ENCODE data around the gene CFAP74.
"Not testable (repeated sequence)": the region's sequence is repeated elsewhere in the genome, so short reads cannot be mapped to it uniquely, and the experiment has no call there.

The CFAP74 gene

GRCh38 chr1:1986451-1987141 is 17.0 kb downstream of the CFAP74 start:
- no peak for DNase-seq

- no peak for DNase-seq
These were observed 18.1 kb downstream of the CFAP74 start for GRCh38 chr1:1985375-1986050.

DNA sequence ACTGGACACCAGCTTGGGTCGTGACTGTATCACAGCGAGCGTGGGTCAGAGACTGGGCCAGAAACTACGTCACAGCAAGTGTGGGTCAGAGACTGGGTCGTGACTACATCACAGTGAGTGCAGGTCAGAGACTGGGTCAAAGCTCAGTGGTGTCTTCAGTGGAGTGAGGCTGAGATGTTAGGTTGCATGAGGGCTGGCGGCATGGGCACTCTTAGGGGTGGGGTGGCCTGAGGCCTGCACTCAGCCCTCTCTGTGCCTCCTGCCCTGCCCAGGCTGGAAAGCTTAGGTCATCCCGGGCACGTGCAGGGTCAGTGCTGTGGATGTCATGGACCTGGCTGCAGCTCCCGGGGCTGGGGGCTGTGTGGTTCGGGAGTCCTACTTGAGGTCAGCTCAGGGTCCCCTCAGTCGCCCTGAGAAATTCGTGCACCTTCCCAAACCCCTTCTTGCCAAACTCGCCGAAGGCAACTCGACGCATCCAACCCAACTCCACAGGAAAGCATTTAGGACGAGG is 19.0 kb downstream of the CFAP74 start:
- DNase-seq: no peak

- DNase-seq: no peak
These were observed 21.0 kb downstream of the CFAP74 start for GRCh38 chr1:1982379-1983232.

DNA sequence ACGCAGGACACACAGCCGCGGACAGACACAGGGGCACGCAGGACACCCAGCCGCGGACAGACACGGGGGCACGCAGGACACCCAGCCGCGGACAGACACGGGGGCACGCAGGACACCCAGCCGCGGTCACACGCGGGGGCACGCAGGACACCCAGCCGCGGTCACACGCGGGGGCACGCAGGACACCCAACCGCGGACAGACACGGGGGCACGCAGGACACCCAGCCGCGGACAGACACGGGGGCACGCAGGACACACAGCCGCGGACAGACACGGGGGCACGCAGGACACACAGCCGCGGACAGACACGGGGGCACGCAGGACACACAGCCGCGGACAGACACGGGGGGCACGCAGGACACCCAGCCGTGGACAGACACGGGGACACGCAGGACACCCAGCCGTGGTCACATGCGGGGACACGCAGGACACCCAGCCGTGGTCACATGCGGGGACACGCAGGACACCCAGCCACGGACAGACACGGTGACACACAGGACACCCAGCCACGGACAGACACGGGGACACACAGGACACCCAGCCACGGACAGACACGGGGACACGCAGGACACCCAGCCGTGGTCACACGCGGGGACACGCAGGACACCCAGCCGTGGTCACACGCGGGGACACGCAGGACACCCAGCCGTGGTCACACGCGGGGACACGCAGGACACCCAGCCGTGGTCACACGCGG is 21.8 kb downstream of the CFAP74 start:
- DNase-seq: not testable (repeated sequence)

GRCh38 chr1:1981142-1981500 is 22.5 kb downstream of the CFAP74 start:
- DNase-seq: no peak

- no peak for DNase-seq
These were observed 23.0 kb downstream of the CFAP74 start for GRCh38 chr1:1980467-1981141.

GRCh38 chr1:1979482-1980165 is 24.0 kb downstream of the CFAP74 start:
- DNase-seq: no peak

GRCh38 chr1:1978690-1979481 is 24.7 kb downstream of the CFAP74 start:
- not testable (repeated sequence) for DNase-seq

- no peak for DNase-seq
These were observed 25.5 kb downstream of the CFAP74 start for GRCh38 chr1:1978108-1978507.

DNA sequence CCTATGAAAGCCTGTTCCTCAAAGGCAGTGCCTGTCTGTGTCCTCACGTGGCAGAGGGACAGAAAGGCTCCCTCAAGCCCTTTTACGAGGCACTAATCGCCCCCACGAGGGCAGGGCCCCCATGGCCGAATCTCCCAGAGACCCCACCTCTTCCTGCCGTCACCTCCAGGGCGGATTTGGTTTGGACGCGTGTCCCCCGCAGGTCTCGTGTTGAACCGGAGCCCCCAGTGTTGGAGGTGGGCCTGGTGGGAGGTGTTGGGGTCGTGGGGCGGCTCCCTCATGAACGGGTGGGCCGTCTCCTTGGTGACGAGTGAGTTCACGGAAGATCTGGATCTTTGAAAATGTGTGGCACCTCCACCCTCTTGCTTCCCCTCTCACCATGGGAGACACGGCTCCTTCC is 27.6 kb downstream of the CFAP74 start:
- no peak for DNase-seq

GRCh38 chr1:1975535-1975934 is 28.1 kb downstream of the CFAP74 start:
- no peak for DNase-seq

GRCh38 chr1:1974834-1975233 is 28.8 kb downstream of the CFAP74 start:
- DNase-seq: no peak

DNA sequence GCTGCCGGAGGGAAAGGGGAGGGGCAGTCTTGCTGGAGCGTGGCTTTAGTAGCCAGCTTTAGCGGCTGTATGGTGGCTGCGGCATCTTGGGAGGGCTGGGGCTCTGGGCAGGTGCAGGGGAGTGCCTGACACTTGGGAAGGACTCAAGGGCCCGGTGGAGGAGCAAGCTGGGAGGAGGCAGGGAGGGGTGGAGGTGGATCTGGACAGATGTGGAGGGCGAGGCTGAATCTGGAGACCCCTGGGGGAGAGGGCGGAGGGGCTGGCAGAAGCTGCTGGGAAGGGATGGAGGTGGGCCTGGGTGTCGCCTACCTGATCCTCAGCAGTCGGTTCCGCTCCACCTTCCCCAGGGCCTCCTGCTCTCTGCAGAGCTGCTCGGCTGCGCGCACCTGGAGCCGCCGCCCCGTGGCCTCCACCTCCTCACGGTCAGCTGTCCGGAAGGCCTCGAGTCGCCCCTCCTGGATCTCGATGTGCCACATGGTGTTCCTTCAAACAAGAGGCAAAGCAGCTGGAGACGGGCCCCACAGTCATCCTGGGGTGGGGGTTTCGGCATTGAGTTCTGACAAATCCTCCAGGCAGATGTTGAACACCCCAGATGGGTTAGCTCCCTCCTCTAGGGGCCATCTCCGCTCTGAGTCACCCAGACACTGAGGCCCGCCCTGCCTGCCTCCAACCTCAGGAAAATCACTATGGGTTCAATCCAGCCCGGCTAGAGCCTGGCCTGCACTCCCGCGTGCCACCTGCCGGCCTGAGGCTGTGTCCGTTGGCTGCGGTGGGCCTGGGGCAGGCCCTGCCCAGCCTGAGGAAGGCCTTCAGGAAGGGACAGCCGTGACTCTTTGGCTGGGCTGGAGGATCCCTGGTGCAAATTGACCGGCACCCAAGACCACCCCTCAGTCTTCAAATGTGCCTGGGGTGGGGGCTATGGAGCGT is 29.6 kb downstream of the CFAP74 start:
- peak; percentile 37 to 47 for DNase-seq

- DNase-seq: no peak
These were observed 30.4 kb downstream of the CFAP74 start for GRCh38 chr1:1972976-1973715.

GRCh38 chr1:1971688-1972087 is 31.9 kb downstream of the CFAP74 start:
- DNase-seq: no peak

GRCh38 chr1:1971017-1971416 is 32.6 kb downstream of the CFAP74 start:
- no peak for DNase-seq

- DNase-seq: no peak
These were observed 33.5 kb downstream of the CFAP74 start for GRCh38 chr1:1969953-1970716.
